ENCODE measurements around the gene SLC6A8. TPM values are rescaled to one million over a fixed set of nuclear protein-coding genes. Genes with fewer than 3 reads are reported as not detected.
A peak's percentile ranks its signal among the peaks of the same experiment; 100 is the strongest.
"Not testable (repeated sequence)": the region's sequence is repeated elsewhere in the genome, so short reads cannot be mapped to it uniquely, and the experiment has no call there.

Gene SLC6A8
- total RNA-seq, 1 donor from 2014 or later = 13.0 TPM

- Histone ChIP-seq H3K9ac (ENCODE audit: low read depth in 1 of 3, low read length in 3 of 3) (peak overlapping the region in 1 of 3 donors; percentile 8), H3K4me1 (ENCODE audit: control insufficient read depth in 3 of 3, insufficient read depth in 3 of 3, low read length in 3 of 3) (peaks cover 0 to 3% (median 0%) of the 10 kb centered on the region in 3 donors), H3K27ac (ENCODE audit: low read depth, low read length) (no peak overlapping the region), H3K36me3 (ENCODE audit: control insufficient read depth in 3 of 3, insufficient read depth in 3 of 3, low read length in 3 of 3) (peaks cover 0 to 6% (median 0%) of the 10 kb centered on the region in 3 donors), H3K27me3 (ENCODE audit: control insufficient read depth in 3 of 3, insufficient read depth in 3 of 3, low read length in 3 of 3) (peaks cover 0 to 4% (median 0%) of the 10 kb centered on the region in 3 donors), H3K9me3 (ENCODE audit: control insufficient read depth in 3 of 3, low read length in 3 of 3) (no peaks in the 10 kb centered on the region), H3K4me3 (ENCODE audit: low read length in 3 of 3) (no peak overlapping the region)
Observed at GRCh38 chrX:153744210-153745066, 56.7 kb downstream of the SLC6A8 start.

DNA sequence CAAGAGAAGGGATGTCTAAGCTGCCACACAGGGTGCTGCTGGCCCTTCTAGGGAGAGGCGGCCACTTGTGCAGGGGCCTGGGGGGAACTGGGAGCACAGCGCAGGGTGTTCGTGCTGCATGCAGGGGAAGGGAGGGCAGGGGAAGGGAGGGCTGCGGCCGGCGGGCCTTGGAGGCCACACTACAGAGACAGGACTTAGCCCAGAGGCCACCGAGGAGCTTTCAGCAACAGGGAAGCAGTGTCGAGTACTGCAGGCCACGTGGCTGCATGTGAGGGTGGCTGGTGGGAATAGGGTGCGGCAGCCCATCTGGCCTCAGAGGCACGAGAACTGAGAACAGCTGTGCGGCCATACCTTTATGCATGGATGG, 57.3 kb downstream of the SLC6A8 start:
- H3K9me3 ChIP-seq (ENCODE audit: control insufficient read depth in 3 of 3, low read length in 3 of 3); H3K27me3 ChIP-seq (ENCODE audit: control insufficient read depth in 3 of 3, insufficient read depth in 3 of 3, low read length in 3 of 3); H3K36me3 ChIP-seq (ENCODE audit: control insufficient read depth in 3 of 3, insufficient read depth in 3 of 3, low read length in 3 of 3); H3K4me1 ChIP-seq (ENCODE audit: control insufficient read depth in 3 of 3, insufficient read depth in 3 of 3, low read length in 3 of 3); H3K27ac ChIP-seq (ENCODE audit: low read depth, low read length); H3K9ac ChIP-seq (ENCODE audit: low read depth in 1 of 3, low read length in 3 of 3); H3K4me3 ChIP-seq (ENCODE audit: low read length in 3 of 3): not testable (repeated sequence)

Small RNA genes within 50 kb of the gene (small RNA-seq; reads per million reads assigned to genes)
- gene RN7SL687P = not detected

Other genes with a start within 250 kb of the SLC6A8 start
- gene TREX2, start 241.9 kb upstream of the SLC6A8 start, total RNA-seq = 3.7 TPM
- 11.0 TPM for gene HAUS7, start 217.3 kb upstream of the SLC6A8 start, total RNA-seq
- gene BGN, start 192.9 kb upstream of the SLC6A8 start, total RNA-seq = 24.5 TPM
- gene ATP2B3, start 170.3 kb upstream of the SLC6A8 start, total RNA-seq = 0.52 TPM
- gene CCNQ, start 88.8 kb upstream of the SLC6A8 start, total RNA-seq = 13.0 TPM
- not detected for gene DUSP9, start 40.7 kb upstream of the SLC6A8 start, total RNA-seq
- not detected for gene PNCK, start 14.1 kb upstream of the SLC6A8 start, total RNA-seq
- 83.0 TPM for gene BCAP31, start 36.5 kb downstream of the SLC6A8 start, total RNA-seq
- gene ABCD1, start 36.9 kb downstream of the SLC6A8 start, total RNA-seq = 10.4 TPM
- 1.0 TPM for gene PLXNB3, start 76.3 kb downstream of the SLC6A8 start, total RNA-seq
- gene SRPK3, start 93.1 kb downstream of the SLC6A8 start, total RNA-seq = 85.1 TPM
- 25.1 TPM for gene IDH3G, start 106.4 kb downstream of the SLC6A8 start, total RNA-seq
- gene SSR4, start 106.7 kb downstream of the SLC6A8 start, total RNA-seq = 85.6 TPM
- 2.6 TPM for gene PDZD4, start 142.6 kb downstream of the SLC6A8 start, total RNA-seq
- 1.6 TPM for gene L1CAM, start 198.2 kb downstream of the SLC6A8 start, total RNA-seq
- gene AVPR2, start 216.7 kb downstream of the SLC6A8 start, total RNA-seq = 1.0 TPM
- gene ARHGAP4, start 238.3 kb downstream of the SLC6A8 start, total RNA-seq = 25.1 TPM
- 13.6 TPM for gene NAA10, start 247.1 kb downstream of the SLC6A8 start, total RNA-seq

Data from skeletal muscle tissue (tissue), 5 donors.